ENCODE results near the gene NDUFV2.
"Not testable (repeated sequence)": the region's sequence is repeated elsewhere in the genome, so short reads cannot be mapped to it uniquely, and the experiment has no call there.

The NDUFV2 gene

GRCh38 chr18:9160014-9160413, 57.5 kb downstream of the NDUFV2 start:
- DNase-seq: no peak

- not testable (repeated sequence) for DNase-seq
Observed at GRCh38 chr18:9162663-9163062, 60.2 kb downstream of the NDUFV2 start.

- not testable (repeated sequence) for DNase-seq
Observed at GRCh38 chr18:9164149-9164548, 61.6 kb downstream of the NDUFV2 start.

GRCh38 chr18:9165883-9166282, 63.4 kb downstream of the NDUFV2 start:
- DNase-seq: not testable (repeated sequence)

GRCh38 chr18:9169515-9169914, 67.0 kb downstream of the NDUFV2 start:
- DNase-seq: not testable (repeated sequence)

GRCh38 chr18:9171919-9172318, 69.4 kb downstream of the NDUFV2 start:
- DNase-seq: not testable (repeated sequence)

- no peak for DNase-seq
Observed at GRCh38 chr18:9172506-9173127, 70.1 kb downstream of the NDUFV2 start.

- DNase-seq: no peak
Observed at GRCh38 chr18:9173770-9174233, 71.3 kb downstream of the NDUFV2 start.

GRCh38 chr18:9174302-9174701, 71.8 kb downstream of the NDUFV2 start:
- DNase-seq: no peak

- DNase-seq: no peak
Observed at GRCh38 chr18:9175115-9175514, 72.6 kb downstream of the NDUFV2 start.

- no peak for DNase-seq
Observed at GRCh38 chr18:9177031-9177430, 74.5 kb downstream of the NDUFV2 start.

- no peak for DNase-seq
Observed at GRCh38 chr18:9177466-9177865, 75.0 kb downstream of the NDUFV2 start.

- DNase-seq: no peak
Observed at GRCh38 chr18:9178557-9178956, 76.1 kb downstream of the NDUFV2 start.

- DNase-seq: no peak
Observed at GRCh38 chr18:9181275-9181674, 78.8 kb downstream of the NDUFV2 start.

GRCh38 chr18:9182852-9183399, 80.4 kb downstream of the NDUFV2 start:
- no peak for DNase-seq

All from islet precursor cell (in vitro differentiated cells).